H1 (cell line): ENCODE data around the gene NEK4. TPM values are rescaled to one million over a fixed set of nuclear protein-coding genes. Genes with fewer than 3 reads are reported as not detected.

Experiments used
- CTCF ChIA-PET: fragments of 300-600 bp; sonication (Branson Sonifier 250); formaldehyde crosslinking; loops from one replicate; lab custom pipeline; 2021; ENCODE audit not compliant: partially characterized antibody; lab: Charles Lee
- POLR2A ChIA-PET: fragments of 300-600 bp; sonication (Branson Sonifier 250); formaldehyde crosslinking; loops from one replicate; lab custom pipeline; 2021; ENCODE audit warnings: inconsistent platforms; ENCODE audit not compliant: partially characterized antibody; lab: Charles Lee
- DNase-seq, 2 experiments: peaks; one replicate each; pipeline versions ENCODE4 v3.0.0 to v3.0.0-alpha.2; 2010 to 2022; ENCODE audit warnings: low spot score in 2 of 2, low read depth in 1 of 2, mixed read lengths in 1 of 2
- FAIRE-seq: peaks from 2 replicates; lab custom pipeline; 2011; peaks lifted over from hg19 to GRCh38; lab: Jason Lieb, UNC
- H2AFZ ChIP-seq: 2 replicates; pipeline ENCODE4 v1.8.1; 2012; ENCODE audit warnings: low read length, inconsistent platforms
- H2AK5ac ChIP-seq: 2 replicates; pipeline ENCODE4 v1.6.1; 2013; ENCODE audit warnings: low read depth, low read length
- H2BK120ac ChIP-seq: replicated peaks from 2 replicates; pipeline ENCODE3; 2013; ENCODE audit warnings: low read depth, low read length, inconsistent platforms
- H2BK12ac ChIP-seq: 2 replicates; pipeline ENCODE4 v1.6.1; 2013; ENCODE audit warnings: low read depth, low read length
- H2BK15ac ChIP-seq: 2 replicates; pipeline ENCODE4 v1.6.1; 2013; ENCODE audit warnings: low read length
- H2BK20ac ChIP-seq: 2 replicates; pipeline ENCODE4 v1.6.1; 2013; ENCODE audit warnings: low read length
- H2BK5ac ChIP-seq: 2 replicates; pipeline ENCODE4 v1.6.1; 2013; ENCODE audit warnings: low read depth, low read length
- H3K14ac ChIP-seq: 2 replicates; pipeline ENCODE4 v1.6.1; 2013; ENCODE audit warnings: inconsistent platforms; ENCODE audit not compliant: insufficient read length
- H3K18ac ChIP-seq: 2 replicates; pipeline ENCODE4 v1.6.1; 2013; ENCODE audit warnings: low read length; ENCODE audit errors: extremely low read depth
- H3K23ac ChIP-seq: 2 replicates; pipeline ENCODE4 v1.6.1; 2013; ENCODE audit warnings: inconsistent platforms; ENCODE audit not compliant: insufficient read length
- H3K23me2 ChIP-seq: 2 replicates; pipeline ENCODE4 v1.6.1; 2013; ENCODE audit warnings: low read depth, low read length
- H3K27ac ChIP-seq: 2 replicates; pipeline ENCODE4 v1.6.1; 2011; ENCODE audit warnings: low read depth, low read length, inconsistent platforms
- H3K27me3 ChIP-seq, 4 experiments: replicated peaks in 1 of 4; 1 replicate in 1 of 4; 2 replicates in 3 of 4; pipeline versions ENCODE4 v1.6.1 to v1.8.1; 2011 to 2013; ENCODE audit warnings: low read length in 3 of 4, mild to moderate bottlenecking in 3 of 4, inconsistent platforms in 2 of 4, mixed read lengths in 2 of 4, moderate library complexity in 1 of 4; ENCODE audit not compliant: control insufficient read depth in 3 of 4, insufficient read depth in 3 of 4; ENCODE audit errors: extremely low read depth in 1 of 4
- H3K36me3 ChIP-seq, 4 experiments: 2 replicates each; pipeline versions ENCODE4 v1.6.1 to v1.8.1; 2011 to 2013; ENCODE audit warnings: mild to moderate bottlenecking in 4 of 4, low read length in 3 of 4, moderate library complexity in 2 of 4, control low read depth in 1 of 4, inconsistent platforms in 1 of 4; ENCODE audit not compliant: insufficient read depth in 4 of 4, control insufficient read depth in 2 of 4
- H3K4ac ChIP-seq: replicated peaks from 2 replicates; pipeline ENCODE3; 2013; ENCODE audit warnings: low read length, low read depth, mixed read lengths, inconsistent platforms; ENCODE audit not compliant: insufficient read length
- H3K4me1 ChIP-seq, 4 experiments: replicated peaks in 1 of 4; 1 replicate in 1 of 4; 2 replicates in 3 of 4; pipeline versions ENCODE4 v1.6.1 to v1.8.1; 2011 to 2013; ENCODE audit warnings: low read length in 3 of 4, inconsistent platforms in 2 of 4, mixed read lengths in 1 of 4; ENCODE audit not compliant: insufficient read depth in 4 of 4, control insufficient read depth in 3 of 4
- H3K4me2 ChIP-seq, 2 experiments: 2 replicates each; pipeline versions ENCODE4 v1.6.1 to v1.8.1; 2011 to 2013; ENCODE audit warnings: low read depth in 2 of 2, low read length in 2 of 2, control low read depth in 1 of 2, inconsistent platforms in 1 of 2, mild to moderate bottlenecking in 1 of 2; ENCODE audit not compliant: insufficient read depth in 1 of 2
- H3K4me3 ChIP-seq, 4 experiments: fragments of 200-600, 300-600 bp in 1 of 4; sonication (generic), shearing (Covaris generic), sonication (Bioruptor Twin) in 1 of 4; 2 replicates each; pipeline versions ENCODE4 v1.5.1 to v1.8.1; 2011 to 2016; ENCODE audit warnings: low read length in 4 of 4, low read depth in 3 of 4, control low read depth in 2 of 4, inconsistent platforms in 2 of 4, mild to moderate bottlenecking in 2 of 4, mixed read lengths in 1 of 4, moderate library complexity in 1 of 4; ENCODE audit not compliant: insufficient read depth in 2 of 4; ENCODE audit errors: extremely low read depth in 1 of 4
- H3K56ac ChIP-seq: replicated peaks from 2 replicates; pipeline ENCODE3; 2013; ENCODE audit warnings: low read depth, mild to moderate bottlenecking, mixed read lengths, low read length, inconsistent platforms; ENCODE audit not compliant: insufficient read length
- H3K79me1 ChIP-seq: 2 replicates; pipeline ENCODE4 v1.6.1; 2013; ENCODE audit warnings: low read depth, low read length, control low read depth
- H3K79me2 ChIP-seq, 2 experiments: 2 replicates each; pipeline versions ENCODE4 v1.6.1 to v1.8.1; 2012 to 2013; ENCODE audit warnings: low read length in 2 of 2, mild to moderate bottlenecking in 2 of 2, inconsistent platforms in 1 of 2; ENCODE audit not compliant: insufficient read depth in 2 of 2, control insufficient read depth in 1 of 2
- H3K9ac ChIP-seq, 4 experiments: replicated peaks in 1 of 4; 1 replicate in 1 of 4; 2 replicates in 3 of 4; pipeline versions ENCODE4 v1.6.1 to v1.8.1; 2011 to 2013; ENCODE audit warnings: low read depth in 3 of 4, low read length in 3 of 4, control low read depth in 2 of 4, mild to moderate bottlenecking in 2 of 4, moderate library complexity in 2 of 4, inconsistent platforms in 1 of 4; ENCODE audit errors: extremely low read depth in 1 of 4
- H3K9me3 ChIP-seq, 2 experiments: 2 replicates each; pipeline versions ENCODE4 v1.6.1 to v1.8.1; 2012 to 2013; ENCODE audit warnings: mild to moderate bottlenecking in 2 of 2, moderate library complexity in 2 of 2, control low read depth in 1 of 2, inconsistent platforms in 1 of 2, low read depth in 1 of 2, low read length in 1 of 2, mixed read lengths in 1 of 2; ENCODE audit not compliant: insufficient read depth in 2 of 2
- H4K20me1 ChIP-seq, 2 experiments: replicated peaks in 1 of 2; 2 replicates each; pipeline versions ENCODE3 to v1.8.1; 2011 to 2013; ENCODE audit warnings: inconsistent platforms in 2 of 2, low read length in 2 of 2, mild to moderate bottlenecking in 1 of 2; ENCODE audit not compliant: insufficient read depth in 2 of 2, control insufficient read depth in 1 of 2
- H4K5ac ChIP-seq: 2 replicates; pipeline ENCODE4 v1.6.1; 2013; ENCODE audit warnings: low read length, low read depth, mixed read lengths, inconsistent platforms; ENCODE audit not compliant: insufficient read length
- H4K8ac ChIP-seq: 2 replicates; pipeline ENCODE4 v1.8.0; 2013; ENCODE audit warnings: mild to moderate bottlenecking, moderate library complexity, low read length, inconsistent platforms; ENCODE audit not compliant: insufficient read depth; ENCODE audit errors: extremely low read depth
- H4K91ac ChIP-seq: replicated peaks from 2 replicates; pipeline ENCODE3; 2013; ENCODE audit warnings: low read length, mixed read lengths, inconsistent platforms; ENCODE audit not compliant: insufficient read length
- CEBPB ChIP-seq: IDR thresholded peaks from 2 replicates; pipeline ENCODE4 v1.6.1; 2012; ENCODE audit warnings: low read depth, low read length
- CHD2 ChIP-seq: IDR thresholded peaks from 2 replicates; pipeline ENCODE4 v1.6.1; 2012; ENCODE audit warnings: low read length, improper control_type of control experiment
- EZH2 ChIP-seq: fragments of 200-600 bp; sonication (generic); IDR thresholded peaks from 2 replicates; pipeline ENCODE4 v1.7.1; 2012; ENCODE audit warnings: low read depth, mild to moderate bottlenecking, moderate library complexity, low read length, inconsistent platforms; ENCODE audit not compliant: severe bottlenecking
- WGBS, 2 experiments: shearing (Covaris generic) in 1 of 2; methylation state at CpG; one replicate each; pipeline versions ENCODE4 v1.1.6 to v1.1.7; 2013 to 2015; ENCODE audit warnings: low lambda C conversion rate in 2 of 2, mixed read lengths in 2 of 2, inconsistent platforms in 1 of 2, low coverage in 1 of 2, missing lambda C conversion rate in 1 of 2; ENCODE audit not compliant: insufficient replicate concordance in 2 of 2, insufficient coverage in 1 of 2, insufficient read length in 1 of 2; ENCODE audit errors: extremely low coverage in 1 of 2, missing lambda C conversion rate in 1 of 2; 5-methylcytosine and 5-hydroxymethylcytosine counted together
- polyA plus RNA-seq, 7 experiments: library from polyadenylated mRNA; depleted of rRNA in 3 of 7; stranded (reverse) in 5 of 7; unstranded in 2 of 7; fragments of >200 nt in 5 of 7; fragments of 200-250 nt in 2 of 7; gene quantifications; 1 replicate in 5 of 7; 2 replicates in 1 of 7; 4 replicates in 1 of 7; pipeline versions ENCODE4 v1.2.1 to v1.2.3, GENCODE V29; 2011 to 2013; ENCODE audit warnings: missing spikeins in 2 of 7, mixed read lengths in 2 of 7
- total RNA-seq: library from RNA; stranded (reverse); fragmentation: NEBNext Ultra II Directional; extraction: Animal tissue kit (Norgen Biotek cat#: 25700); gene quantifications from 2 replicates; pipeline ENCODE4 v1.2.1, GENCODE V29; 2021

Gene NEK4
- total and polyA plus RNA-seq, 2 of the 8 experiments (the other 6 are each of a cell fraction or from before 2014, with no cell fraction given), result 7.5 to 40.0 TPM

DNA sequence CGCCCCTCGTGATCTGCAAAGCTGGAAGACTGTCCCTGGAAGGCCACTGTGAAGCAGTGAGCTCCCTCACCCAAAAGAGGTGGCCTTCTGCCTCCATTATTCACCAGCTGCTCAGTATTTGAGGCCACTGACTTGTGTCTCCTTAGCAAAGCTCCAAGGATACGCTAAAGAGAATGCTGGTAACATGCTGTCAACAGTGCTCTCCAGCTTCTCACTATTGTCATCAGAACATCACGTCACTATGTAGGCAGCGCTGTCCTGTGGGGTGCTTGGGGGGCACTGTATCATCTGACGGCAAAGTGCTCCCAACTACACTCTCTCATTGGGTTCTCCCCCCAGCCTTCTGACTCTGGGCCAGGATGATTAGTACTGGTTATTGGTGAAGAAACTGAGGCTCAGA, 45.5 kb upstream of the NEK4 start:
- Histone ChIP-seq H3K79me2 (no peaks in the 10 kb centered on the region), H3K79me1 (no peaks in the 10 kb centered on the region), H3K23me2 (no peaks in the 10 kb centered on the region), H3K14ac (no peak overlapping the region), H3K56ac (no peak overlapping the region), H3K4me1 (peaks cover 0 to 6% (median 3%) of the 10 kb centered on the region in 4 experiments; a peak in 2 of 7 replicates), H3K18ac (no peak overlapping the region), H2BK120ac (no peak overlapping the region), H2BK15ac (no peak overlapping the region), H3K4me2 (no peak overlapping the region), H3K36me3 (no peaks in the 10 kb centered on the region), H2BK5ac (no peak overlapping the region), H2BK20ac (no peak overlapping the region), H3K4ac (no peak overlapping the region), H2BK12ac (no peak overlapping the region), H4K91ac (no peak overlapping the region), H4K5ac (no peak overlapping the region), H2AFZ (no peak overlapping the region), H3K27ac (no peak overlapping the region), H4K20me1 (no peaks in the 10 kb centered on the region), H3K23ac (no peak overlapping the region), H4K8ac (no peak overlapping the region), H3K4me3 (no peak overlapping the region), H3K27me3 (no peaks in the 10 kb centered on the region; a peak in 1 of 7 replicates), H3K9ac (no peak overlapping the region), H2AK5ac (no peak overlapping the region), H3K9me3 (no peaks in the 10 kb centered on the region)
- no peak for FAIRE-seq
- TF ChIP-seq CEBPB (no peak), CHD2 (no peak), EZH2 (no peak)
- WGBS, 2 experiments, result 91% methylated on average over 6 of the region's 6 CpGs; no CpG with 5 or more reads in 1 of the 2 experiments
- DNase-seq, result no peak
- ChIA-PET POLR2A (interaction anchor here (1.0 to 1.3 kb wide), 2 partner anchors 10 to 349 kb away, joined by 3 to 7 read pairs; no protein-coding TSS in a partner anchor), CTCF (interaction anchor here (0.8 to 7.5 kb wide), 5 partner anchors 11 to 45 kb away, joined by 3 to 86 read pairs (median 18); partner anchors contain the start of gene NEK4)
